Effector CD8-positive, alpha-beta T cell (primary cell): ENCODE data around the gene TDRKH.
"Not testable (repeated sequence)": the region's sequence is repeated elsewhere in the genome, so short reads cannot be mapped to it uniquely, and the experiment has no call there.

Experiments used
- DNase-seq: peaks from one replicate; lab custom pipeline; 2025; lab: John Stamatoyannopoulos, UW

Gene TDRKH

DNA sequence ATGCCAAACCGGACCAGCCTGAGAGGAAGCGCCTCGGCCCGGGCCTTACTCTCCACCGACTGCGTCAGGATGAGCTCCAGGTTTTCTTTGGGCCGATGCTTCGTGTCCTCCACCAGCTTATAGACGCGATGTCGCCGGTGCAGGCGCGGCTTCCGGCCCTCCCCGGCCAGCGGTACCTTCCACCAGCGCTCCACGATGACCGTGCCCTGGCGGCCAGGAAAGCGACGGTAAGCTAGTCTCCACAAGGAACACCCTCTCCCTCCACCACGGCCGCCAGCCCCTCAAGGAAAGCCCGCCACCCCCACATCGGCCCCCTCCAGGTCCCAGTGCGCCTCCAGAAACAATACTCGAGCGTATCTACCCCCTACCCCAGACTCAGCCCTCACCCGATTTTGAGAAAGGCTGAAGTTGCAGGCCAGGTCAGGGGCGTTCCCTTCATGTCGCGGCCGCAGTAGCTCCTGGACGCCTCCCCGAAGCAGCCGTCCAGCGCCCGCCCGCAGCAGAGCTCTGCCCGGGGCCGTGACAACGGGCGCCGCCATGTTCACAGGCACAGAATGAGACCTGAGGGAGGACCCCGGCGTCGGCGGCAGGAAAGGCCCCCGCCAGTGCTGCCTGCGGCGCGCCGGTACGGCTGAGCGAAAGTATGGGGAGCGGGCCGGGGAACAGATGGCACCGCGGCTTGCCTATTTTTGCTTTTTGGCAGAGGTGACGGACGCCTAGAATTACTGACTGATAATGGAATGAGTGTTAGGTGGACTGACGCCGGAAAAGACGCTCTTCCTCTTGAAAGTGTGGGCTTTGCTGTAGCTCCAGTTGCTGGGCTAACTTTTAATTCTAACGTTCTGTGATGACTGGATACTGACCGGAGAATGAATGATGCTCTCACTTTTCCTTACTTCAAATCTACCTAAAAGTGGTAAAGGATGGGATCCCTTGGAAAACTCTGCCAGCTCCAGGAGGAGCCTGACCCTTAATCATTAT is 27.1 kb downstream of the TDRKH start, which contains the start of gene MRPL9:
MRPL9 (minus strand) TSS at position 556 of the 981 bp plus-strand sequence; CDS start at position 539, 17 bp downstream.
- DNase-seq: peak; percentile 61

DNA sequence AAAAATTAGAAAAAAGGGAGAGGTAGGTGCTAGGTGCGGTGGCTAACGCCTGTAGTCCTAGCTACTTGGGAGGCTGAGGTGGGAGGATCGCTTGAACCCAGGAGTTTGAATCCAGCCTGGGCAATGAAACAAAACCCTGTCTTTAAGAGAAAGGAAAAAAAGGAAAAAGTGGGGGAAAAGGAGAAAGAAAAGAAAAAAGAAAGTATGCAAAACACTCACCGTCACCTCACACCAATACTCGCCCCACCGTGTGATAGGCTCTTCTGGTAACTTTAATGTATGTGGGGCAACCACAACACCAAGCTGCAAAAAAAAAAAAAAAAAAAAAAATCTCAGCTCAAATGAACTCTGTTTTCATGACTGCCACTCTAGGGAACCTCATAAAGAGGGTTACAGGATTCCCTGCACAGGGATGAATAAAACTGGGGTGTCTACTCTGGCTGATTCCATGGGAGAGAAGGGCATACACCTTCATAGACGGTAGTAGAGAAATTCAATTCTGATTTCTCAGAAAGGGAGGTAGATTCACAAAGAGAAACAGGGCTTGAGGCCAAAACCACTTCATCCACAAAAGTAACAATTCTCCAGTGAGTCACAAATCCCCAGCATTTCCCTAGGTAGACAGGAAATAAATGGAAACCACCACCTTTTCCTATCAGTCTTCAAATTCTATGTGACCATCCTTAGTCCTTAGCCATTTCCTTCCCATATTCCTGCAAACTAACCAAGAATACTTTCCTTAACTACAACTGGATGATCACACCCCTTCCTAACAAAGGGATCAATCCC is 29.5 kb downstream of the TDRKH start:
- DNase-seq: no peak

DNA sequence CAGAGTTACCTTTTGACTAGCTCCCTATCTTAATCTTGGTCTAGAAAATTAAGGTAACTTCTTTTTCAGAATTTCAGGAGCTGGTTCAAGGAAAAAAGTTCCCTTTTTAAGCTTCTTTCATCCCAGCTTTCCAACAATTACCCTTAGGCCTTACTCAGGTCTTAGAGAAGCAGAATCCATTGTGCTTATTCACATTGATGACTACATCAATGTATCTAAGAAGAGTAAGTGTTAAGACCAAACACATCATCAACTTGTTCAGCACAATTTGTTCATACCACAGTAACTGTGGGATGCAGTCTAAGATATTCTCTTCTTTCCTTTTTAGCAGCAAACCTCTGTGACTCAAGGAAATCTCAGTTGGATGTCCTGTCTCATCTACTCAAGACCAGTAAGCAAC is 31.1 kb downstream of the TDRKH start:
- DNase-seq: no peak

DNA sequence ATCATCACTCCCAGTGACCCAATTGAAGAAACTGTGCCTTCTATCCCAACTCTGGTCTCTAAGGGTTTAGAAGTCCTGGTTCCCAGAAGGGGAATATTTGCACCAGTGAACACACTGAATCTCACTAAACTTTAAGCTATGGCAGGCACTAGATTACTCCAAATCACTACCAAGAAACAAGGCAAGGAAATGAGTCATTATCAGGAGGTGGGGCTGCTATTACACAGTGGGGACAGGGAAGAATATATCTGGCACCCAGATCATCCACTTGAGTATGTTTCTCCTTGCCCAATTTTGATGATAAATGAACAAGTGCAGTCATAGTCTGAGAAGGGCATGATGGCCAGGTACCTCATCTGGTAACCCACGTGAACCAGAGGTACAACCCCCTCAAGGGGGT is 34.0 kb downstream of the TDRKH start:
- DNase-seq: no peak

DNA sequence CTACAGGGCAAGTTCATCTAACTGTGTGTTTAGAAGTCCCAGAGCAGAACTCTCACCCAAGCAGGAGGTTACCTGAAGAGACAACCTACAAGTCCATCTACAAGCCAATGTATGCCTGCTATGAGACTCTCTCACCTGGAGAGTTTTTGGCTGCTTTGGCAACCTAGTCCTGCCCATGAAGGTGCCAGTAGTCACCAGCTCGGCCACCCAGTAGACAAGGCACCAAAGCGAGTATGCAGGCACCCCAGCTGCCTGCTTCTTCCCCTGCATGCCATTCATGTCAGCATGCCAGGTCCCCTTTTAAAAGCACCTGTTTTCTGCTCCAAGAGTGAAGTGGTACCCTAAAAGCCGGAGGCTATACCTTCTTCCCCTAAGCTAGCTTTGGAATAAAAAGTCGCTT is 48.8 kb downstream of the TDRKH start:
- no peak for DNase-seq

GRCh38 chr1:151739590-151740355 is 50.5 kb downstream of the TDRKH start:
- DNase-seq: no peak

- no peak for DNase-seq
Observed at GRCh38 chr1:151737479-151737878, 52.8 kb downstream of the TDRKH start.

DNA sequence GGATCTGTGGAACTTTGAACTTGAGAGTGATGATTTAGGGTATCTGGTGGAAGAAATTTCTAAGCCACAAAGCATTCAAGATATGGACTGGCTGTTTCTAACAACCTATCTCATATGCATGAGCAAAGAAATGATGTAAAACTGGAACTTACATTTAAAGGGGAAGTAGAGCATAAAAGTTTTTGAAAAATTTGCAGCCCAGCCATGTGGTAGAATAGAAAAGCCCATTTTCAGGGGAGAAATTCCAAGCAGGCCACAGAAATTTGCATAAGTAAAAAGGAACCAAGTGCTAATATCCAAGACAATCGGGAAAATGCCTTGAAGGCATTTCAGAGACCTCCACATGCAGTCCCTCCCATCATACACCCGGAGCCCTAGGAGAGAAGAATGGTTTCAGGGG is 53.3 kb downstream of the TDRKH start:
- no peak for DNase-seq

- not testable (repeated sequence) for DNase-seq
Observed at GRCh38 chr1:151733995-151734394, 56.3 kb downstream of the TDRKH start.

- no peak for DNase-seq
Observed at GRCh38 chr1:151733126-151733525, 57.2 kb downstream of the TDRKH start.

- DNase-seq: no peak
Observed at GRCh38 chr1:151729966-151730291, 60.4 kb downstream of the TDRKH start.

DNA sequence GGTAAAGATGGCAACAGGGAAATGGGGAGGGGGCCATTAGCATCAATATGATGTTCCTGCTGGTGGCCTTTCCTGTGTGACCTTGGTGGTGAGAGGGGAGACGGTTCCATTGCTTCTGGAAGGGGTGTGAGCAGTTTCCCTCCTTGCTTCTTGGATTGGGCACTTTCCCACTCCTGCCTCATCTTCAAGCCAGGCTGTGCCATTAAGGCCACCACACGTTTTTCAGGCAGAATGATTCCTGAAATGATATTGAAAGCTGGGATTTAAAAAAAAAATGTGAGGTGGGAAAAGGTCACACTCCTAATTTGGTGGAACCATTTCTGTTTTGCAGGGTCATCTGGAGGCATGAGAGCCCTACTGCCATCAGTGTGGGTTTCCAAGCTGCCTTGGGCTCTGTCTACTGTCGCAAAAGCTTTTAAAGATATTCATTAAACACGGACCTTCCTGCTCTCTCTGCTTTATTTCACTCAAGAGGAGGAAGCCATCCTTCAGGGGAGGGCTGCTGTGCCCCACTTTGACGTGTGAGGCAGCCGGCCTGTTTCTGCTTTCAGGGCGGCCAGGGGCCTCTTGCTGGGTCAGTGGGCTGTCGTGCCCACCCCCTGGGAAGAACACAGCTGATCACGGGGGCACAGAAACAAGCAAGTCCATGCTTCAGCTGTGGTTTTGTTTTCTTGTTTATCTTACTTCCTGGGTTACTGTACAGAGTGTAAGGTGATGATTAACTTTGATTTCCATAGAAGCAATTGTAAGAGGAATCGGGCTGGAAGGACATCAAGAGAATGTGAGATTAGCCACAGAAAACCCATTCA is 60.9 kb downstream of the TDRKH start:
- DNase-seq: no peak

DNA sequence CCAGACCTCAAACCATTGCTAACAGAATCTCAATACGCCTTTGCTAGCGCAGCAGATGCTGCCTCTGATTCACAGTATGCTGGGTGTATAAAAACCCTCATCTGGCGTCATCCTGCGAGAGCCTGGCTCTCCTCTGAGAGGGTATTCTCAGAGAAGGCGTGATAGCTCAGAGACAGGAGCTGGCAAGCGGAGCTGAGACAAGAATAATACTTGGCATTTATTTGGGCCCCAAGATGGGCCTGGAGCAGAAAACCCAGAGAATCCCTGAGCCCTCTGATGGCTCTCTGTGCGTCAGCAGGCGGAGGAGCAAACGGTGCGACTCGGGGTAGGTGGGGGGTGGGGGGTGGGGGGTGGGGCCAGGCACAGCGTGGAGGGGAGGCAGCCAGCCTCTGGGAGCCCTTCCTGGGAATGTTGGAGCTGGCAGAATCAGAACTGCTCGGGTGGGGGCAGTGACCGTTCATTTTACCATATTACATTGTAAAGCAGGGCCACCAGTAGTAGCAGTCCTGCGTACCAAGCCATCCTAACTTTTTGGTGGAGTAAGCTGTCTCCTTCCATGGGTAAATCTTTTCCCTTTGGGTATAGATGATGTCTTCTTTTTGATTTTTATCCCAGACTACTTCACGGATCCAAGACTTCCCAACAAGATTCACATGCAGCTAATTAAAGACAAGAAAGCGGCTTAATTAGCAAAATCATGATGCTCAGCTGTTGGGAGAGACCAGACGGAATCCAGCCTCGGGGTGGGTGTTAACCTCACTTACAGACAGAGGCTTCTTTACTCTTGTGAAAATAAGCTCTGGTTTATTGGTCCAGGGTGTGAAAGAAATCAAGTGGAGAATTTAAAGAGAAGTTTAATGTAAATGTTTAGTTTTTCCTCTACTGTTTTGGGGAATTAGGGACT is 61.9 kb downstream of the TDRKH start:
- no peak for DNase-seq

DNA sequence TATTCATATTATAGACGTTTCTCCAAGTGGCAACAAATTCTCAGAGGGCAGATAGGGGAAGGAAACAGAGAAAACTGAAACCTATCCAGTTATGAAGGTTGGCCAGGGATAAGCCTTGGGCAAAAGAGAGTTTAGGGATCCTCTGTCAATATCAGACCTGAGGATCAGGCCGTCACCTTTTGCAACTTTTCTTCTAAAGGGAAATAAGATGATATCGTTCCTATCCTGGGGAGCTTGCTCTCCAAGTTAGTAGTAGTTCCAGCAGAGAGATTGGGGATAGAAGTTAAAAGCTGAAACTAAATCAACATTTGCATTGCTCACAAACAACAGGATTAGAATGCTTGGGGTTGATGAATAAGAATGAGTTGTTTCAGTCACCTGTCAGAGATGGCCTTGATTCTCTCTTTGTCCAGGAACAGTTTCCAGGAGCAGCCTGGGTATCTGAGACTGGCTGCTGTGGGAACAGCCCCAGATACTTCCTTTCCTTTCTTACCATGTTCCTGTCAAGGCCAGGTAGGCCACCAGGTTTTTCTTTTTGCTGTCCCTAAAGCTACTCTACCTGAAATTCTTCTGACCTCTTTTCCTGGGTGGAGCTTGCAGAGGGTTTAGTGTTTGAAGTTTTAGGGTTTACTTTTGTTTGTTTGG is 66.5 kb downstream of the TDRKH start:
- DNase-seq: no peak
